ENCODE measurements around the gene MTG1.

Gene MTG1

GRCh38 chr10:133471300-133472109 lies 77.5 kb downstream of the MTG1 start:
- DNase-seq = no peak

All from activated CD4-positive, CD25-positive, alpha-beta regulatory T cell treated with anti-CD3 and anti-CD28 coated beads, Interleukin-2, amount 50 U/mL, for 72 hours (primary cell).